HFFc6 (cell line): Measurements from ENCODE around the gene PTPRF. TPM values are rescaled to one million over a fixed set of nuclear protein-coding genes. Genes with fewer than 3 reads are reported as not detected.

Source experiments
- DNase-seq: peaks from one replicate; pipeline ENCODE4 v3.0.0-alpha.2; 2018
- H3K27ac Mint-ChIP-seq: 2 replicates; pipeline ENCODE4 v1.8.0; 2020; ENCODE audit warnings: mild to moderate bottlenecking, mixed read lengths
- H3K27me3 Mint-ChIP-seq: 2 replicates; pipeline ENCODE4 v1.8.0; 2021; ENCODE audit warnings: mild to moderate bottlenecking, moderate library complexity, mixed read lengths; ENCODE audit not compliant: insufficient read depth
- H3K36me3 Mint-ChIP-seq: 2 replicates; pipeline ENCODE4 v1.8.0; 2021; ENCODE audit warnings: low read depth, mixed read lengths
- H3K4me1 Mint-ChIP-seq: 2 replicates; pipeline ENCODE4 v1.8.0; 2020; ENCODE audit warnings: low read depth, mixed read lengths
- H3K4me3 Mint-ChIP-seq: 2 replicates; pipeline ENCODE4 v1.8.0; 2020; ENCODE audit warnings: mild to moderate bottlenecking, moderate library complexity, mixed read lengths
- H3K9me3 Mint-ChIP-seq: 2 replicates; pipeline ENCODE4 v1.8.0; 2020; ENCODE audit warnings: mild to moderate bottlenecking, mixed read lengths
- total RNA-seq, 6 experiments: library from RNA; stranded (reverse); fragmentation: NEBNext Ultra II Directional; extraction: Animal tissue kit (Norgen Biotek cat#: 25700); gene quantifications; 2 replicates in 1 of 6; 3 replicates in 5 of 6; pipeline ENCODE4 v1.2.3, GENCODE V29; 2021
- TF ChIP-seq, protein P1 (sequence below): fragments of 200-600 bp; sonication (generic); IDR thresholded peaks from 2 replicates; pipeline ENCODE4 v1.5.0; 2021; ENCODE audit warnings: antibody characterized with exemption, mild to moderate bottlenecking

Gene PTPRF
- total RNA-seq, 6 experiments from 2014 or later: 94.3 to 119 (median 109) TPM

GRCh38 chr1:43597028-43597427 is 66.3 kb downstream of the PTPRF start:
- no peaks in the 10 kb centered on the region for H3K4me1 Mint-ChIP-seq
- peaks cover 17% of the 10 kb centered on the region for H3K36me3 Mint-ChIP-seq
- no peak overlapping the region for H3K4me3 Mint-ChIP-seq
- TF ChIP-seq, protein P1, sequence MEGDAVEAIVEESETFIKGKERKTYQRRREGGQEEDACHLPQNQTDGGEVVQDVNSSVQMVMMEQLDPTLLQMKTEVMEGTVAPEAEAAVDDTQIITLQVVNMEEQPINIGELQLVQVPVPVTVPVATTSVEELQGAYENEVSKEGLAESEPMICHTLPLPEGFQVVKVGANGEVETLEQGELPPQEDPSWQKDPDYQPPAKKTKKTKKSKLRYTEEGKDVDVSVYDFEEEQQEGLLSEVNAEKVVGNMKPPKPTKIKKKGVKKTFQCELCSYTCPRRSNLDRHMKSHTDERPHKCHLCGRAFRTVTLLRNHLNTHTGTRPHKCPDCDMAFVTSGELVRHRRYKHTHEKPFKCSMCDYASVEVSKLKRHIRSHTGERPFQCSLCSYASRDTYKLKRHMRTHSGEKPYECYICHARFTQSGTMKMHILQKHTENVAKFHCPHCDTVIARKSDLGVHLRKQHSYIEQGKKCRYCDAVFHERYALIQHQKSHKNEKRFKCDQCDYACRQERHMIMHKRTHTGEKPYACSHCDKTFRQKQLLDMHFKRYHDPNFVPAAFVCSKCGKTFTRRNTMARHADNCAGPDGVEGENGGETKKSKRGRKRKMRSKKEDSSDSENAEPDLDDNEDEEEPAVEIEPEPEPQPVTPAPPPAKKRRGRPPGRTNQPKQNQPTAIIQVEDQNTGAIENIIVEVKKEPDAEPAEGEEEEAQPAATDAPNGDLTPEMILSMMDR: no peak
- H3K27ac Mint-ChIP-seq: no peak overlapping the region
- H3K9me3 Mint-ChIP-seq: no peaks in the 10 kb centered on the region
- H3K27me3 Mint-ChIP-seq: no peaks in the 10 kb centered on the region; the same call in 1 of the 2 replicates
- no peak for DNase-seq

DNA sequence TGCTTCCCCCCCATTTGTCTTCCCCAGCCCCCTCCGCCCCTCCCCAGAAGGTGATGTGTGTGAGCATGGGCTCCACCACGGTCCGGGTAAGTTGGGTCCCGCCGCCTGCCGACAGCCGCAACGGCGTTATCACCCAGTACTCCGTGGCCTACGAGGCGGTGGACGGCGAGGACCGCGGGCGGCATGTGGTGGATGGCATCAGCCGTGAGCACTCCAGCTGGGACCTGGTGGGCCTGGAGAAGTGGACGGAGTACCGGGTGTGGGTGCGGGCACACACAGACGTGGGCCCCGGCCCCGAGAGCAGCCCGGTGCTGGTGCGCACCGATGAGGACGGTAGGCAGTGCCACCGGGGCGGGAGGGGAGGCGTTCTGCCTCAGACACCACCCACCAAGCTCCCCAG is 67.0 kb downstream of the PTPRF start:
- Mint-ChIP-seq H3K4me1 (no peaks in the 10 kb centered on the region), H3K36me3 (peaks cover 15% of the 10 kb centered on the region)
- no peak for DNase-seq

DNA sequence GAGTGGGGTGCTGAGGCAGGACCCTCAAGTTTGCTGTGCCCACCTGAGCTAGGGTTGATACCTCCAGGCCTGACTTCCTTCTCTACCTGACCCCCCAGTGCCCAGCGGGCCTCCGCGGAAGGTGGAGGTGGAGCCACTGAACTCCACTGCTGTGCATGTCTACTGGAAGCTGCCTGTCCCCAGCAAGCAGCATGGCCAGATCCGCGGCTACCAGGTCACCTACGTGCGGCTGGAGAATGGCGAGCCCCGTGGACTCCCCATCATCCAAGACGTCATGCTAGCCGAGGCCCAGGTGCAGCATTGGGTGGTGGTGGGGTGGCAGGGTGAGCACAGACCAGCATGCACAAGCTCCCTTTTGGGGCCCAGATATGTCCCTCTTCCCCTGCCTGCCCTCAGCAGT is 67.9 kb downstream of the PTPRF start:
- Mint-ChIP-seq H3K4me3 (no peak overlapping the region), H3K27me3 (no peaks in the 10 kb centered on the region; the same call in 1 of the 2 replicates)
- TF ChIP-seq, protein P1: no peak

More for the DNA sequence above, 67.0 kb downstream of the PTPRF start:
- Mint-ChIP-seq H3K4me3 (no peak overlapping the region), H3K27ac (no peak overlapping the region), H3K9me3 (no peaks in the 10 kb centered on the region), H3K27me3 (no peaks in the 10 kb centered on the region; the same call in 1 of the 2 replicates)
- TF ChIP-seq, protein P1: no peak

GRCh38 chr1:43600033-43601020 is 69.6 kb downstream of the PTPRF start:
- no peak for DNase-seq
- TF ChIP-seq, protein P1: no peak
- H3K4me1 Mint-ChIP-seq: no peaks in the 10 kb centered on the region
- H3K27me3 Mint-ChIP-seq: no peaks in the 10 kb centered on the region; the same call in 1 of the 2 replicates
- peaks cover 8% of the 10 kb centered on the region for H3K36me3 Mint-ChIP-seq
- H3K9me3 Mint-ChIP-seq: no peaks in the 10 kb centered on the region
- no peak overlapping the region for H3K4me3 Mint-ChIP-seq
- no peak overlapping the region for H3K27ac Mint-ChIP-seq

More for the DNA sequence above, 67.9 kb downstream of the PTPRF start:
- H3K9me3 Mint-ChIP-seq: no peaks in the 10 kb centered on the region
- no peak overlapping the region for H3K27ac Mint-ChIP-seq
- DNase-seq: no peak
- H3K4me1 Mint-ChIP-seq: no peaks in the 10 kb centered on the region
- peaks cover 8% of the 10 kb centered on the region for H3K36me3 Mint-ChIP-seq

- TF ChIP-seq, protein P1: no peak
- H3K27ac Mint-ChIP-seq: no peak overlapping the region
- no peak for DNase-seq
- H3K36me3 Mint-ChIP-seq: peaks cover 8% of the 10 kb centered on the region
- H3K27me3 Mint-ChIP-seq: no peaks in the 10 kb centered on the region; the same call in 1 of the 2 replicates
- no peaks in the 10 kb centered on the region for H3K9me3 Mint-ChIP-seq
- no peak overlapping the region for H3K4me3 Mint-ChIP-seq
- no peaks in the 10 kb centered on the region for H3K4me1 Mint-ChIP-seq
Observed at GRCh38 chr1:43602990-43603389, 72.3 kb downstream of the PTPRF start.
